H9 (cell line): Measurements from ENCODE around the gene CLEC16A. TPM values are rescaled to one million over a fixed set of nuclear protein-coding genes. Genes with fewer than 3 reads are reported as not detected.

Experiments
- DNase-seq: peaks from one replicate; pipeline ENCODE4 v3.0.0-alpha.2; 2017
- H2AFZ ChIP-seq: one replicate; pipeline ENCODE4 v1.6.1; 2013; ENCODE audit warnings: mild to moderate bottlenecking, low read length, control low read depth, moderate library complexity
- H2AK5ac ChIP-seq: 2 replicates; pipeline ENCODE4 v1.6.1; 2013; ENCODE audit warnings: low read length, control low read depth, mixed read lengths; ENCODE audit not compliant: insufficient read length
- H2BK120ac ChIP-seq: one replicate; pipeline ENCODE4 v1.6.1; 2013; ENCODE audit warnings: low read depth, mild to moderate bottlenecking, low read length, control low read depth, inconsistent platforms; ENCODE audit not compliant: poor library complexity, severe bottlenecking
- H2BK12ac ChIP-seq: 2 replicates; pipeline ENCODE4 v1.6.1; 2013; ENCODE audit warnings: low read length, control low read depth, mixed read lengths, low read depth; ENCODE audit not compliant: insufficient read length
- H2BK15ac ChIP-seq: 2 replicates; pipeline ENCODE4 v1.6.1; 2013; ENCODE audit warnings: low read depth, low read length, control low read depth
- H2BK20ac ChIP-seq: one replicate; pipeline ENCODE4 v1.6.1; 2013; ENCODE audit warnings: low read depth, mild to moderate bottlenecking, low read length, control low read depth, inconsistent platforms; ENCODE audit not compliant: poor library complexity, severe bottlenecking
- H2BK5ac ChIP-seq: 2 replicates; pipeline ENCODE4 v1.6.1; 2013; ENCODE audit warnings: low read length, control low read depth, mixed read lengths; ENCODE audit not compliant: insufficient read length
- H3K14ac ChIP-seq: 2 replicates; pipeline ENCODE4 v1.6.1; 2013; ENCODE audit warnings: low read length, control low read depth; ENCODE audit not compliant: insufficient read depth
- H3K18ac ChIP-seq: 2 replicates; pipeline ENCODE4 v1.6.1; 2013; ENCODE audit warnings: low read depth, mild to moderate bottlenecking, mixed read lengths, low read length, control low read depth; ENCODE audit not compliant: insufficient read length
- H3K23ac ChIP-seq: 2 replicates; pipeline ENCODE4 v1.6.1; 2013; ENCODE audit warnings: low read length, control low read depth, mixed read lengths, low read depth; ENCODE audit not compliant: insufficient read length
- H3K23me2 ChIP-seq: 2 replicates; pipeline ENCODE4 v1.6.1; 2013; ENCODE audit warnings: low read depth, mild to moderate bottlenecking, mixed read lengths, low read length, control low read depth; ENCODE audit not compliant: insufficient read length, poor library complexity, severe bottlenecking
- H3K27ac ChIP-seq: 2 replicates; pipeline ENCODE4 v1.5.1; 2013; ENCODE audit warnings: low read length, control low read depth, mixed read lengths, low read depth; ENCODE audit not compliant: insufficient read length
- H3K27me3 ChIP-seq: 2 replicates; pipeline ENCODE4 v1.6.1; 2013; ENCODE audit warnings: low read length, control low read depth, inconsistent platforms; ENCODE audit not compliant: insufficient read depth
- H3K4ac ChIP-seq: 2 replicates; pipeline ENCODE4 v1.6.1; 2013; ENCODE audit warnings: low read depth, mild to moderate bottlenecking, control low read depth, inconsistent platforms, low read length, moderate library complexity
- H3K4me1 ChIP-seq: 2 replicates; pipeline ENCODE4 v1.6.1; 2013; ENCODE audit warnings: low read length, control low read depth, inconsistent platforms; ENCODE audit not compliant: insufficient read depth
- H3K4me2 ChIP-seq: 2 replicates; pipeline ENCODE4 v1.6.1; 2013; ENCODE audit warnings: low read length, control low read depth, mixed read lengths; ENCODE audit not compliant: insufficient read length, insufficient read depth
- H3K56ac ChIP-seq: 2 replicates; pipeline ENCODE4 v1.6.1; 2013; ENCODE audit warnings: low read depth, mild to moderate bottlenecking, mixed read lengths, low read length, control low read depth; ENCODE audit not compliant: insufficient read length
- H3K79me1 ChIP-seq: 2 replicates; pipeline ENCODE4 v1.6.1; 2013; ENCODE audit warnings: low read depth, mild to moderate bottlenecking, moderate library complexity, low read length, control low read depth, inconsistent platforms; ENCODE audit not compliant: insufficient read depth, poor library complexity, severe bottlenecking
- H3K79me2 ChIP-seq: 2 replicates; pipeline ENCODE4 v1.6.1; 2013; ENCODE audit warnings: low read length, control low read depth, inconsistent platforms; ENCODE audit not compliant: insufficient read depth
- H3K9ac ChIP-seq: 2 replicates; pipeline ENCODE4 v1.6.1; 2013; ENCODE audit warnings: low read length, control low read depth, mixed read lengths; ENCODE audit not compliant: insufficient read length; ENCODE audit errors: extremely low read depth
- H3K9me3 ChIP-seq: one replicate; pipeline ENCODE4 v1.6.1; 2013; ENCODE audit warnings: low read depth, low read length, inconsistent platforms; ENCODE audit not compliant: control insufficient read depth
- H3T11ph ChIP-seq: one replicate; pipeline ENCODE4 v1.6.1; 2013; ENCODE audit warnings: mild to moderate bottlenecking, low read length, control low read depth, inconsistent platforms
- H4K20me1 ChIP-seq: one replicate; pipeline ENCODE4 v1.6.1; 2013; ENCODE audit not compliant: control insufficient read depth, insufficient read length, insufficient read depth
- H4K5ac ChIP-seq: 2 replicates; pipeline ENCODE4 v1.6.1; 2013; ENCODE audit warnings: low read depth, mild to moderate bottlenecking, mixed read lengths, low read length, control low read depth; ENCODE audit not compliant: insufficient read length
- H4K8ac ChIP-seq: replicated peaks from 2 replicates; pipeline ENCODE4 v1.6.1; 2013; ENCODE audit warnings: low read length, control low read depth, mixed read lengths, low read depth; ENCODE audit not compliant: insufficient read length
- H4K91ac ChIP-seq: 2 replicates; pipeline ENCODE4 v1.6.1; 2013; ENCODE audit warnings: low read depth, mild to moderate bottlenecking, moderate library complexity, mixed read lengths, low read length, control low read depth; ENCODE audit not compliant: insufficient read length
- H3K27ac Mint-ChIP-seq, 3 experiments: 2 replicates in 2 of 3; 3 replicates in 1 of 3; pipeline ENCODE4 v1.8.0; 2020 to 2021; ENCODE audit warnings: mixed read lengths in 3 of 3, mild to moderate bottlenecking in 1 of 3, moderate library complexity in 1 of 3
- H3K27me3 Mint-ChIP-seq: 2 replicates; pipeline ENCODE4 v1.8.0; 2021; ENCODE audit warnings: low read depth, mild to moderate bottlenecking, moderate library complexity, mixed read lengths
- H3K36me3 Mint-ChIP-seq, 3 experiments: 2 replicates in 2 of 3; 3 replicates in 1 of 3; pipeline ENCODE4 v1.8.0; 2020 to 2021; ENCODE audit warnings: low read depth in 3 of 3, mixed read lengths in 3 of 3; ENCODE audit not compliant: insufficient read depth in 1 of 3
- H3K4me1 Mint-ChIP-seq, 2 experiments: 2 replicates each; pipeline ENCODE4 v1.8.0; 2020; ENCODE audit warnings: mixed read lengths in 2 of 2
- H3K4me3 Mint-ChIP-seq, 2 experiments: 2 replicates in 1 of 2; 3 replicates in 1 of 2; pipeline ENCODE4 v1.8.0; 2020 to 2021; ENCODE audit warnings: mild to moderate bottlenecking in 2 of 2, mixed read lengths in 2 of 2, moderate library complexity in 1 of 2
- H3K9me3 Mint-ChIP-seq, 2 experiments: 2 replicates in 1 of 2; 3 replicates in 1 of 2; pipeline ENCODE4 v1.8.0; 2020; ENCODE audit warnings: mild to moderate bottlenecking in 2 of 2, mixed read lengths in 2 of 2, moderate library complexity in 1 of 2
- CTCF ChIP-seq: fragments of 200-600 bp; sonication (generic); conservative IDR thresholded peaks from 3 replicates; pipeline ENCODE4 v1.8.0; 2021; ENCODE audit warnings: antibody characterized with exemption, mild to moderate bottlenecking
- WGBS: extraction: QIAGEN DNeasy Blood & Tissue Kit; methylation state at CpG from one replicate; pipeline ENCODE4 v1.1.7; 2013; ENCODE audit warnings: missing lambda C conversion rate, low lambda C conversion rate, mixed read lengths; ENCODE audit not compliant: insufficient read length; ENCODE audit errors: extremely low coverage; 5-methylcytosine and 5-hydroxymethylcytosine counted together
- total RNA-seq: library from RNA; stranded (reverse); gene quantifications from 2 replicates; pipeline ENCODE4 v1.2.1, GENCODE V29; 2021

CLEC16A gene
- total RNA-seq, 1 experiment from 2014 or later, result 15.2 TPM

GRCh38 chr16:10920726-10921427 lies 23.5 kb upstream of the CLEC16A start:
- H3K9me3 ChIP-seq, result no peaks in the 10 kb centered on the region
- no peak overlapping the region for H3K27ac ChIP-seq
- no peak overlapping the region for H3T11ph ChIP-seq
- Mint-ChIP-seq H3K36me3 (no peaks in the 10 kb centered on the region; a peak in 2 of 7 replicates), H3K27ac (no peak overlapping the region), H3K4me1 (peaks cover 3 to 13% of the 10 kb centered on the region in 2 experiments), H3K27me3 (no peaks in the 10 kb centered on the region; the same call in 1 of the 2 replicates), H3K4me3 (no peak overlapping the region), H3K9me3 (no peaks in the 10 kb centered on the region)
- H3K56ac ChIP-seq, result no peak overlapping the region
- H3K23me2 ChIP-seq, result no peaks in the 10 kb centered on the region
- no peak overlapping the region for H2BK5ac ChIP-seq
- H3K79me1 ChIP-seq, result no peaks in the 10 kb centered on the region
- H3K9ac ChIP-seq, result no peak overlapping the region
- H3K4ac ChIP-seq, result no peak overlapping the region
- H4K20me1 ChIP-seq, result no peaks in the 10 kb centered on the region
- no peak overlapping the region for H3K18ac ChIP-seq
- H2BK15ac ChIP-seq, result no peak overlapping the region
- H2BK20ac ChIP-seq, result no peak overlapping the region
- H3K27me3 ChIP-seq, result no peaks in the 10 kb centered on the region
- no peak overlapping the region for H3K23ac ChIP-seq
- TF ChIP-seq CTCF, result no peak
- no peak overlapping the region for H4K8ac ChIP-seq
- no peak overlapping the region for H2AFZ ChIP-seq
- no peak overlapping the region for H2BK12ac ChIP-seq
- no peak overlapping the region for H2BK120ac ChIP-seq
- no CpG with 5 or more reads among the region's 15 CpGs for WGBS
- H3K4me2 ChIP-seq, result no peak overlapping the region
- H4K5ac ChIP-seq, result no peak overlapping the region
- H4K91ac ChIP-seq, result no peak overlapping the region
- no peak overlapping the region for H3K14ac ChIP-seq
- H3K79me2 ChIP-seq, result no peaks in the 10 kb centered on the region
- no peak overlapping the region for H2AK5ac ChIP-seq
- DNase-seq, result no peak
- H3K4me1 ChIP-seq, result no peaks in the 10 kb centered on the region; the same call in 1 of the 2 replicates
